K562 (cell line): ENCODE measurements around the gene GNG7. TPM values are rescaled to one million over a fixed set of nuclear protein-coding genes. Genes with fewer than 3 reads are reported as not detected.

ENCODE experiments used
- AFF1 ChIP-seq, 2 experiments: fragments of 450-650 bp; IDR thresholded peaks; 2 replicates each; pipeline ENCODE4 v1.6.1; 2018; ENCODE audit warnings: mild to moderate bottlenecking in 2 of 2, low read depth in 1 of 2; ENCODE audit not compliant: partially characterized antibody in 2 of 2
- ARID1B ChIP-seq: fragments of 450-650 bp; IDR thresholded peaks from 2 replicates; pipeline ENCODE4 v1.6.1; 2016; ENCODE audit warnings: antibody characterized with exemption, mild to moderate bottlenecking, inconsistent platforms
- ATF1 ChIP-seq, 2 experiments: fragments of 450-650 bp in 1 of 2; IDR thresholded peaks; 2 replicates each; pipeline ENCODE4 v1.6.1; 2016; ENCODE audit warnings: missing compliant biosample characterization in 1 of 2, missing genetic modification characterization in 1 of 2
- ATF3 ChIP-seq, 2 experiments: fragments of 450-650 bp in 1 of 2; sonication (generic) in 1 of 2; formaldehyde crosslinking in 1 of 2; IDR thresholded peaks in 1 of 2; conservative IDR thresholded peaks in 1 of 2; 2 replicates each; pipeline versions ENCODE4 v1.6.1 to v1.8.1; 2016 to 2023; ENCODE audit warnings: mild to moderate bottlenecking in 2 of 2, moderate library complexity in 2 of 2, inconsistent platforms in 1 of 2, missing genetic modification reagents in 1 of 2
- CBX3 ChIP-seq, 2 experiments: IDR thresholded peaks; 1 replicate in 1 of 2; 2 replicates in 1 of 2; pipeline ENCODE4 v1.6.1; 2012; ENCODE audit warnings: inconsistent platforms in 2 of 2, low read length in 2 of 2, borderline replicate concordance in 1 of 2, control low read depth in 1 of 2
- CEBPB ChIP-seq: fragments of 450-650 bp; IDR thresholded peaks from 2 replicates; pipeline ENCODE4 v1.6.1; 2016; ENCODE audit warnings: missing genetic modification characterization, missing compliant biosample characterization
- EP300 ChIP-seq: IDR thresholded peaks from 2 replicates; pipeline ENCODE4 v1.6.1; 2012; ENCODE audit warnings: low read length, improper control_type of control experiment
- EP400 ChIP-seq: fragments of 450-650 bp; IDR thresholded peaks from 2 replicates; pipeline ENCODE4 v1.6.1; 2017; ENCODE audit warnings: antibody characterized with exemption, mild to moderate bottlenecking, moderate library complexity
- FOSL1 ChIP-seq: fragments of 200-800 bp; sonication (Bioruptor generic); conservative IDR thresholded peaks from 2 replicates; pipeline ENCODE4 v1.6.1; 2016; ENCODE audit warnings: missing genetic modification characterization, missing compliant biosample characterization
- FOXK2 ChIP-seq, 2 experiments: fragments of 450-650 bp; IDR thresholded peaks in 1 of 2; conservative IDR thresholded peaks in 1 of 2; 2 replicates each; pipeline ENCODE4 v1.6.1; 2016; ENCODE audit warnings: low read depth in 2 of 2, mild to moderate bottlenecking in 1 of 2
- FOXP1 ChIP-seq: sonication (generic); formaldehyde crosslinking; IDR thresholded peaks from 2 replicates; pipeline ENCODE4 v1.8.0; 2022; ENCODE audit warnings: mild to moderate bottlenecking, missing genetic modification reagents
- MEIS2 ChIP-seq: fragments of 450-650 bp; IDR thresholded peaks from 2 replicates; pipeline ENCODE4 v1.6.1; 2014; ENCODE audit warnings: mild to moderate bottlenecking; ENCODE audit not compliant: partially characterized antibody
- PBX2 ChIP-seq, 2 experiments: IDR thresholded peaks in 1 of 2; conservative IDR thresholded peaks in 1 of 2; 2 replicates each; pipeline ENCODE4 v1.6.1; 2016; ENCODE audit warnings: low read depth in 2 of 2, mild to moderate bottlenecking in 1 of 2, missing compliant biosample characterization in 1 of 2, missing genetic modification characterization in 1 of 2, moderate library complexity in 1 of 2
- SOX6 ChIP-seq: fragments of 450-650 bp; IDR thresholded peaks from 2 replicates; pipeline ENCODE4 v1.6.1; 2014; ENCODE audit warnings: mild to moderate bottlenecking
- SP1 ChIP-seq: sonication (generic); formaldehyde crosslinking; IDR thresholded peaks from 2 replicates; pipeline ENCODE4 v1.8.1; 2022; ENCODE audit warnings: mild to moderate bottlenecking, missing genetic modification reagents
- TAL1 ChIP-seq: fragments of 450-650 bp; IDR thresholded peaks from 2 replicates; pipeline ENCODE4 v1.6.1; 2016; ENCODE audit warnings: mild to moderate bottlenecking
- WHSC1 ChIP-seq: IDR thresholded peaks from one replicate; pipeline ENCODE4 v1.6.1; 2012; ENCODE audit warnings: low read length, control low read depth, inconsistent platforms
- ZNF282 ChIP-seq: sonication (generic); formaldehyde crosslinking; IDR thresholded peaks from 2 replicates; pipeline ENCODE4 v1.8.1; 2023; ENCODE audit warnings: missing genetic modification reagents
- ZSCAN32 ChIP-seq: fragments of 450-650 bp; formaldehyde crosslinking; IDR thresholded peaks from 2 replicates; pipeline ENCODE4 v1.4.0; 2020; ENCODE audit warnings: mild to moderate bottlenecking, moderate library complexity
- polyA plus RNA-seq, 8 experiments: library from polyadenylated mRNA; depleted of rRNA in 4 of 8; stranded (reverse) in 5 of 8; unstranded in 3 of 8; fragments of >200 nt; fragmentation: Nextera tagmentation in 2 of 8; fragmentation: Illumina TruSeq in 1 of 8; extraction: Ambion mirVana in 2 of 8; extraction: Trizol in 1 of 8; gene quantifications; 2 replicates each; pipeline versions ENCODE4 v1.2.1 to v1.2.3, GENCODE V29; 2011 to 2014; ENCODE audit warnings: inconsistent platforms in 1 of 8, missing spikeins in 1 of 8
- total RNA-seq, 7 experiments: library from RNA; depleted of rRNA in 6 of 7; stranded (reverse); fragments of >200 nt in 6 of 7; fragmentation: Illumina TruSeq in 2 of 7; extraction: Trizol in 2 of 7; gene quantifications; 2 replicates each; pipeline versions ENCODE4 v1.2.1 to v1.2.3, GENCODE V29; 2011 to 2021; ENCODE audit warnings: low replicate concordance in 1 of 7
- TF ChIP-seq, protein P1 (sequence below): fragments of 450-650 bp; IDR thresholded peaks from 2 replicates; pipeline ENCODE4 v1.6.1; 2016; ENCODE audit warnings: missing biosample characterization, missing genetic modification characterization

Gene GNG7
- total and polyA plus RNA-seq, 9 of the 15 experiments (the other 6 are each of a cell fraction or from before 2014, with no cell fraction given), result 0.01 to 0.20 (median 0.06) TPM; not detected in 1

DNA sequence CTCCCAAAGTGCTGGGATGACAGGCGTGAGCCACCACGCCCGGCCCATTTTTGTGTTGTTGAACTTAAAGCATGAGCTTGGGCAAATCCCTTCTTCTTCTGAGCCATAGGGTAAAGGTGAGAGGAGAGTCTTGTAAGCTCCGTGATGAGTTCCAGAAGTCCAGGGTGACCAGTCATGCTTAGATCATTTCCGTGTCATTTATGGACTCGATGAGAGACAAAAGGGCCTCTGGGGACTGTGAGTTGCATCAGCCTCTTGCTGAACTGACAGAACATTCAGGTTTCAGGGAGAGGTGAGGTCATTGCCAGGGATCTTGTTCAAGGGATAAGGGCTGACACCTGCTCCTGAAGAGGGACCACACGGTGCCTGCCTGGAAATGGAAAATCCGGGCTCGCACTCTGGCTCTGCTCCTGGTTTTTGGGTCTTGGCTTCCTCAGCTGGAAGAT is 173.0 kb downstream of the GNG7 start (continued):
- TF ChIP-seq AFF1 (IDR thresholded peaks at IDR 0.05; ENCODE audit: low read depth in 1 of 2, partially characterized antibody in 2 of 2), result peak; percentile 33 to 59
- TF ChIP-seq SOX6, result peak; percentile 64; the same call in 1 of the 2 replicates
- no peak for TF ChIP-seq FOXP1
- TF ChIP-seq PBX2 (CRISPR knock-in tag; IDR thresholded peaks at IDR 0.05; ENCODE audit: low read depth), result no peak
- TF ChIP-seq PBX2 (tag; conservative IDR thresholded peaks at IDR 0.05; ENCODE audit: low read depth), result peak; percentile 86
- TF ChIP-seq ZNF282 (CRISPR knock-in tag), result no peak
- peak; percentile 99 for TF ChIP-seq ATF3 (IDR thresholded peaks at IDR 0.05)
- TF ChIP-seq ATF3 (CRISPR knock-in tag; conservative IDR thresholded peaks at IDR 0.05), result no peak; the same call in 1 of the 2 replicates
- TF ChIP-seq ARID1B, result peak; percentile 80
- peak; percentile 86 for TF ChIP-seq EP300
- no peak for TF ChIP-seq ATF1 (CRISPR knock-in tag; IDR thresholded peaks at IDR 0.05)
- peak; percentile 60; the same call in 1 of the 2 replicates for TF ChIP-seq ATF1 (tag; IDR thresholded peaks at IDR 0.05)
- peak; percentile 85 for TF ChIP-seq FOSL1 (tag)
- TF ChIP-seq CEBPB, result peak; percentile 67
- TF ChIP-seq EP400, result peak; percentile 69; the same call in 1 of the 2 replicates
- TF ChIP-seq TAL1, result peak; percentile 28; the same call in 1 of the 2 replicates
- TF ChIP-seq SP1, result no peak
- TF ChIP-seq MEIS2, result peak; percentile 96
- TF ChIP-seq WHSC1, result no peak
- no peak for TF ChIP-seq FOXK2 (conservative IDR thresholded peaks at IDR 0.05 in 1 of 2, IDR thresholded peaks at IDR 0.05 in 1 of 2; ENCODE audit: low read depth in 2 of 2)
- TF ChIP-seq, protein P1, sequence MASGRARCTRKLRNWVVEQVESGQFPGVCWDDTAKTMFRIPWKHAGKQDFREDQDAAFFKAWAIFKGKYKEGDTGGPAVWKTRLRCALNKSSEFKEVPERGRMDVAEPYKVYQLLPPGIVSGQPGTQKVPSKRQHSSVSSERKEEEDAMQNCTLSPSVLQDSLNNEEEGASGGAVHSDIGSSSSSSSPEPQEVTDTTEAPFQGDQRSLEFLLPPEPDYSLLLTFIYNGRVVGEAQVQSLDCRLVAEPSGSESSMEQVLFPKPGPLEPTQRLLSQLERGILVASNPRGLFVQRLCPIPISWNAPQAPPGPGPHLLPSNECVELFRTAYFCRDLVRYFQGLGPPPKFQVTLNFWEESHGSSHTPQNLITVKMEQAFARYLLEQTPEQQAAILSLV, result 0 out of 2 replicates have a peak, but pooled peaks have one; percentile 36
- peak; percentile 83 for TF ChIP-seq ZSCAN32 (CRISPR knock-in tag)
- TF ChIP-seq CBX3 (IDR thresholded peaks at IDR 0.05; ENCODE audit: borderline replicate concordance in 1 of 2, low read length in 2 of 2), result no peak
